CD8-positive, alpha-beta memory T cell (primary cell): ENCODE measurements around the gene CRISPLD2. TPM values are rescaled to one million over a fixed set of nuclear protein-coding genes. Genes with fewer than 3 reads are reported as not detected.
"Not testable (repeated sequence)": the region's sequence is repeated elsewhere in the genome, so short reads cannot be mapped to it uniquely, and the experiment has no call there.

Experiments used
- CTCF ChIA-PET: fragments of 350-600 bp; sonication (Branson Sonifier 250); formaldehyde crosslinking; loops from one replicate; lab custom pipeline; 2021; ENCODE audit warnings: antibody characterized with exemption; lab: Charles Lee
- POLR2A ChIA-PET: fragments of 350-600 bp; sonication (Branson Sonifier 250); formaldehyde crosslinking; loops from one replicate; lab custom pipeline; 2021; ENCODE audit warnings: antibody characterized with exemption; lab: Charles Lee
- DNase-seq, 5 donors: peaks; one replicate each; pipeline versions ENCODE4 v3.0.0 to v3.0.0-alpha.2; 2020 to 2022; ENCODE audit warnings: mixed read lengths in 1 of 5
- H3K27ac ChIP-seq: one replicate; pipeline ENCODE4 v1.7.0; 2013; ENCODE audit warnings: low read depth, mild to moderate bottlenecking, low read length, moderate library complexity
- H3K27me3 ChIP-seq: 2 replicates; pipeline ENCODE4 v1.7.0; 2013; ENCODE audit warnings: low read length, mild to moderate bottlenecking; ENCODE audit not compliant: insufficient read depth, poor library complexity, severe bottlenecking
- H3K36me3 ChIP-seq: 2 replicates; pipeline ENCODE4 v1.7.0; 2013; ENCODE audit warnings: mild to moderate bottlenecking, low read length, moderate library complexity; ENCODE audit not compliant: insufficient read depth
- H3K4me1 ChIP-seq: 2 replicates; pipeline ENCODE4 v1.7.0; 2013; ENCODE audit warnings: mild to moderate bottlenecking, low read length, moderate library complexity; ENCODE audit not compliant: insufficient read depth
- H3K4me3 ChIP-seq: 2 replicates; pipeline ENCODE4 v1.7.0; 2013; ENCODE audit warnings: mild to moderate bottlenecking, low read length
- H3K9me3 ChIP-seq: 2 replicates; pipeline ENCODE4 v1.7.0; 2013; ENCODE audit warnings: mild to moderate bottlenecking, low read length
- H3K27ac Mint-ChIP-seq, 8 donors: one replicate each; pipeline ENCODE4 v1.8.0; 2020 to 2021; ENCODE audit warnings: mixed read lengths in 8 of 8, mild to moderate bottlenecking in 6 of 8, inconsistent platforms in 3 of 8, moderate library complexity in 3 of 8
- H3K27me3 Mint-ChIP-seq, 2 donors: one replicate each; pipeline ENCODE4 v1.8.0; 2020 to 2021; ENCODE audit warnings: mixed read lengths in 2 of 2, mild to moderate bottlenecking in 1 of 2, moderate library complexity in 1 of 2
- H3K36me3 Mint-ChIP-seq, 3 donors: one replicate each; pipeline ENCODE4 v1.8.0; 2020 to 2021; ENCODE audit warnings: mixed read lengths in 3 of 3, inconsistent platforms in 1 of 3, mild to moderate bottlenecking in 1 of 3
- H3K4me1 Mint-ChIP-seq, 3 donors: one replicate each; pipeline ENCODE4 v1.8.0; 2020 to 2021; ENCODE audit warnings: mixed read lengths in 3 of 3, inconsistent platforms in 1 of 3, mild to moderate bottlenecking in 1 of 3
- H3K4me3 Mint-ChIP-seq, 7 donors: one replicate each; pipeline ENCODE4 v1.8.0; 2020 to 2021; ENCODE audit warnings: mixed read lengths in 7 of 7, mild to moderate bottlenecking in 6 of 7, moderate library complexity in 4 of 7, inconsistent platforms in 2 of 7
- H3K9me3 Mint-ChIP-seq, 5 donors: one replicate each; pipeline ENCODE4 v1.8.0; 2020 to 2022; ENCODE audit warnings: mixed read lengths in 5 of 5, mild to moderate bottlenecking in 3 of 5, moderate library complexity in 2 of 5, inconsistent platforms in 1 of 5
- polyA plus RNA-seq: library from polyadenylated mRNA; unstranded; fragments of 300-500 nt; fragmentation: Illumina TruSeq; gene quantifications from one replicate; pipeline ENCODE4 v1.2.3, GENCODE V29; 2021
- total RNA-seq, 2 experiments: library from RNA; stranded (reverse); gene quantifications; one replicate each; pipeline ENCODE4 v1.2.3, GENCODE V29; 2021

Gene CRISPLD2
- total and polyA plus RNA-seq, 3 experiments from 2014 or later = 0.04 to 0.05 TPM; not detected in 1

DNA sequence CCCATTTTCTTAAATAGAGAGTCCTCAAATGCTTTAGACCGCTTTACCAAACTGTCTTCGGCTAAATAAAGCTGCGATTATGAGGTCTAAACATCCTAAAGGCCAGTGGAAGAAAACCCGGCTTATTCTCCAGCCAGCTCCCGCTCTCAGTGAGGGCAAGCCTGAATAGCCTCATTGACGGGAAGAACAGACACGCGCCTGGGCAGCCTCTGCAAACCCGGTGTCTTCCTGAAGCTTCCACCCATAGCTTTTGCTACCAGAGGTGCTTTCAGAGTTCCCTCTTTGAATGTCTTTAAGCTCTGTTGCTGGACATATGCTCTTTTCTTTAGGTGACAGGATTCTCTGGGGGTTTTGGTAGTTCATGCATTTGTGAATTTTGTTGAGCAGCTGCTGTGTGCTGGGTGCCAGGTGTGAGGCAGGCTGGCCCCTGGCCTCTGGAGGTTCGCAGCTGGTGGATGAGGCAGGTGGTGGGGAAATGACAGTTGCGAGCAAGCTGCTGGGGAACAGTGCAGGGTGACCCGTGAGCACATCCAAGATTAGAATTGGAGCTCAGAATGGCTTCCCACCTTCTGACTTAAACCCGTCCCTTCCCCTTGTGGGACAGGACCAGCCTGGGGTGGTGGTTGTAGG is 44.7 kb downstream of the CRISPLD2 start:
- H3K27ac ChIP-seq = no peak overlapping the region
- no peak overlapping the region for H3K27ac Mint-ChIP-seq
- peaks cover 31 to 33% of the 10 kb centered on the region in 2 donors for H3K27me3 Mint-ChIP-seq

DNA sequence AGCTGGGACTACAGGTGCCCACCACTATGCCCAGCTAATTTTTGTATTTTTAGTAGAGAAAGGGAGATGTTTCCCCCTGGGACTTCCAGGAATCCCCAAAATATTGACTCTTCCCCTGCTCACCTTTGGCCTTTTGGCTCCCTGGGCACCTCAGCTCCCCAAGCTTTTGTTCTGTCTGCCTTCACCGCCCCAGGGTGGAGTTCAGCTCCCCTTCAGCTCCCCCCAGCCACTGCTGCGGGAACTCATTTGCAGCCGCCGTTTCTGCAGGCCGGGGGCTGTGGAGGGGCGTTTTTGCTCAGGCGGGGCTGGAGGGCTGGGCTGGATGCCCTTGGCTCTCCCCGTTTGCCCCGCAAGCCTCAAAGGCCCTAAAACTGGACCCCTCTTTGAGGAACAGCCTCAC is 47.9 kb downstream of the CRISPLD2 start:
- DNase-seq = no peak
- Mint-ChIP-seq H3K27ac (no peak overlapping the region), H3K36me3 (no peaks in the 10 kb centered on the region), H3K27me3 (peaks cover 24 to 27% of the 10 kb centered on the region in 2 donors), H3K4me3 (no peak overlapping the region), H3K4me1 (no peaks in the 10 kb centered on the region), H3K9me3 (no peaks in the 10 kb centered on the region)
- POLR2A ChIA-PET = no interaction called here
- Histone ChIP-seq H3K27me3 (no peaks in the 10 kb centered on the region), H3K9me3 (no peaks in the 10 kb centered on the region), H3K36me3 (no peaks in the 10 kb centered on the region), H3K27ac (no peak overlapping the region), H3K4me1 (no peaks in the 10 kb centered on the region), H3K4me3 (no peak overlapping the region)
- CTCF ChIA-PET = no interaction called here

More for the DNA sequence above, 44.7 kb downstream of the CRISPLD2 start:
- H3K9me3 ChIP-seq = no peaks in the 10 kb centered on the region
- DNase-seq = no peak
- ChIA-PET POLR2A (no interaction called here), CTCF (no interaction called here)
- Mint-ChIP-seq H3K9me3 (peaks cover 2 to 12% (median 7%) of the 10 kb centered on the region in 5 donors), H3K36me3 (peaks cover 0 to 3% (median 0%) of the 10 kb centered on the region in 3 donors), H3K4me3 (no peak overlapping the region), H3K4me1 (no peaks in the 10 kb centered on the region)
- no peaks in the 10 kb centered on the region for H3K36me3 ChIP-seq
- no peak overlapping the region for H3K4me3 ChIP-seq
- no peaks in the 10 kb centered on the region for H3K4me1 ChIP-seq
- no peaks in the 10 kb centered on the region for H3K27me3 ChIP-seq

DNA sequence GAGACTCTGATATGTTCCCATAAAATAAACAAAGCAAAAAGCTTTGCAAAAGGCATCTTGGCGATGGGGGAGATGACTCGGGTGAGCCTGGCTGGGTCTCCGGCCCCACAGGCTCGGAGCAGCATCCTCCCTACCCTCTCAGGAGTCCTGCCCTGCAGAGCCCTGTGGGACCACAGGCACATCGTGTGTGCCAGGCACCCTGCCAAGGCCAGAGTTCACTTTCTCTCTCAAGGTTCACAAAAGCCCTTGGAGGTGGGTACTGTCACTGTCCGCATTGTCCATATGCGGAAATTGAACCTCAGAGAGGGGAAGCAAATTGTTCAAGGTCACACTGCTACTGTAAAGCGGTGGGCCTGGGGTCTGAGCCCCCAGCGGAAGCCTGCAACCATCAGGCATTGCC is 48.5 kb downstream of the CRISPLD2 start:
- ChIA-PET CTCF (no interaction called here), POLR2A (no interaction called here)
- no peaks in the 10 kb centered on the region for H3K9me3 Mint-ChIP-seq
- no peaks in the 10 kb centered on the region for H3K4me1 Mint-ChIP-seq
- DNase-seq = no peak
- H3K27me3 Mint-ChIP-seq = peaks cover 24 to 27% of the 10 kb centered on the region in 2 donors
- H3K27ac ChIP-seq = no peak overlapping the region
- no peaks in the 10 kb centered on the region for H3K36me3 Mint-ChIP-seq
- no peak overlapping the region for H3K4me3 ChIP-seq
- H3K36me3 ChIP-seq = no peaks in the 10 kb centered on the region
- H3K27me3 ChIP-seq = no peaks in the 10 kb centered on the region
- no peaks in the 10 kb centered on the region for H3K4me1 ChIP-seq
- no peak overlapping the region for H3K4me3 Mint-ChIP-seq
- no peaks in the 10 kb centered on the region for H3K9me3 ChIP-seq
- no peak overlapping the region for H3K27ac Mint-ChIP-seq

DNA sequence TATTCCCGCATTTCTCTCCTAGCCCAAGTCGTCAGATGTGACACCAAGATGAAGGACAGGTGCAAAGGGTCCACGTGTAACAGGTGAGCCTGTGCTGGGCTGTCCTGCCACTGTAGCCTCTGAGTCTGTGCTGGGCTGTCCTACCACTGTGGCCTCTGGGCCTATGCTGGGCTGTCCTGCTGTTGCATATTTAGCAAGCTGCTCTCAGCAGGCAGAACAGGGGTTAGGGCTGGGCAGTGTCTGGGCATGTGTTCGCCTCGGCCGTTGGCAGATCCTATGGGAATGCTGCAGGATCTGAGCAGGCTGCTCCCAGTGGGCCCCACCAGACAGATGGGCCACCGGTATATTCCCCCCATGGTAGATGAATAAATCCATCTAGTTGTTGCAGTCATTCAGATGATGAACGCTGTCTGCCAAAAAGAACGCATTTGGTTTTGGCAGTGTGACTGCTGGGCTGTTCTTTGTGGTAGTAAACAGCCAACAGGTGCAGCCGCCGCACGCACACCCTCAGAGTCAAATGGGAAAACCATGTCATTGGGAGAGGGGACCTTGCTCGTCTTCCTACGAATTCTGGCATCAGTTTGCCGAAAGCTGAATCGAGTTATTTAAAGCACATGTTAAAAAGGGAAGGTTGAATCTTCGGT is 49.2 kb downstream of the CRISPLD2 start:
- H3K9me3 ChIP-seq = no peaks in the 10 kb centered on the region
- H3K36me3 ChIP-seq = no peaks in the 10 kb centered on the region
- Mint-ChIP-seq H3K4me3 (no peak overlapping the region), H3K36me3 (no peaks in the 10 kb centered on the region), H3K27me3 (peaks cover 21 to 26% of the 10 kb centered on the region in 2 donors), H3K27ac (peak overlapping the region in 1 of 8 donors; percentile 40), H3K9me3 (no peaks in the 10 kb centered on the region), H3K4me1 (no peaks in the 10 kb centered on the region)
- no peak for DNase-seq
- H3K4me1 ChIP-seq = no peaks in the 10 kb centered on the region
- H3K4me3 ChIP-seq = no peak overlapping the region
- POLR2A ChIA-PET = no interaction called here
- H3K27ac ChIP-seq = no peak overlapping the region
- CTCF ChIA-PET = no interaction called here
- H3K27me3 ChIP-seq = no peaks in the 10 kb centered on the region

DNA sequence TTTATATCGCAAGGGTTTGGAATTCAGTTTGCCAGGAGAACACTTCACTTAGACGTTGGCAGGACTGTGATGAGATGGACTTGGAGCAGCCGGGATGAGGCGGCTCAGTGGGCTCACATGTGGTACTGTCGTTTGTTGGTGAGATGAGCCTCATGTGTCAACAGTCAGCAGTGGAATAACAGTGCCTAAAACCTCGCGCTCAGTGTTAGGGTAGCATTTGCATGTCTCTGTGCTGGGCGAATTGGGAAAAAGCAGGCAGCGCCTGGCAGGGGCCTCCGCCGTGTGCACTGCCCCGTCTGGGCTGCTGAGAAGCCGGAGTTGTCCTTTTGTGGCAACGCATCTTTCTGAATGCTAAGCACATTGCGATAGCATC is 49.7 kb downstream of the CRISPLD2 start:
- Histone ChIP-seq H3K4me1 (no peaks in the 10 kb centered on the region), H3K36me3 (no peaks in the 10 kb centered on the region), H3K4me3 (no peak overlapping the region), H3K9me3 (no peaks in the 10 kb centered on the region), H3K27me3 (no peaks in the 10 kb centered on the region), H3K27ac (no peak overlapping the region)
- ChIA-PET POLR2A (no interaction called here), CTCF (no interaction called here)
- H3K27ac Mint-ChIP-seq = peak overlapping the region in 1 of 8 donors; percentile 40
- H3K27me3 Mint-ChIP-seq = peaks cover 21% of the 10 kb centered on the region in 2 donors
- DNase-seq = no peak
- no peaks in the 10 kb centered on the region for H3K36me3 Mint-ChIP-seq
- H3K4me3 Mint-ChIP-seq = no peak overlapping the region
- H3K4me1 Mint-ChIP-seq = no peaks in the 10 kb centered on the region
- no peaks in the 10 kb centered on the region for H3K9me3 Mint-ChIP-seq

DNA sequence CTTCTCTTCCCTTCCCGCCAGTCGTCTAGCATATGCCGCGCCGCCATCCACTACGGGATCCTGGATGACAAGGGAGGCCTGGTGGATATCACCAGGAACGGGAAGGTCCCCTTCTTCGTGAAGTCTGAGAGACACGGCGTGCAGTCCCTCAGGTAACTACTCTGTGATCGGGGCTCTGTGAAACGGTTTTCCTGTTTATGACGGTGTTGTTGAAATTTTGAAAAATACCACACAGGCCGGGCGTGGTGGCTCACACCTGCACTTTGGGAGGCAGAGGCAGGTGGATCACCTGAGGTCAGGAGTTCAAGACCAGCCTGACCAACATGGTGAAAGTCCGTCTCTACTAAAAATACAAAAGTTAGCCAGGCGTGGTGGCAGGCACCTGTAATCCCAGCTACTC is 53.2 kb downstream of the CRISPLD2 start:
- H3K4me1 ChIP-seq, H3K27me3 Mint-ChIP-seq, H3K27ac ChIP-seq, H3K9me3 ChIP-seq, CTCF ChIA-PET, H3K27ac Mint-ChIP-seq, H3K9me3 Mint-ChIP-seq, H3K4me1 Mint-ChIP-seq, H3K4me3 ChIP-seq, DNase-seq, H3K27me3 ChIP-seq, H3K36me3 ChIP-seq, H3K36me3 Mint-ChIP-seq: not testable (repeated sequence)
- peak overlapping the region in 1 of 7 donors; percentile 7 for H3K4me3 Mint-ChIP-seq
- POLR2A ChIA-PET = interaction anchor here (0.7 kb wide), 1 partner anchor 8 kb away, joined by 3 read pairs; no protein-coding TSS in a partner anchor

DNA sequence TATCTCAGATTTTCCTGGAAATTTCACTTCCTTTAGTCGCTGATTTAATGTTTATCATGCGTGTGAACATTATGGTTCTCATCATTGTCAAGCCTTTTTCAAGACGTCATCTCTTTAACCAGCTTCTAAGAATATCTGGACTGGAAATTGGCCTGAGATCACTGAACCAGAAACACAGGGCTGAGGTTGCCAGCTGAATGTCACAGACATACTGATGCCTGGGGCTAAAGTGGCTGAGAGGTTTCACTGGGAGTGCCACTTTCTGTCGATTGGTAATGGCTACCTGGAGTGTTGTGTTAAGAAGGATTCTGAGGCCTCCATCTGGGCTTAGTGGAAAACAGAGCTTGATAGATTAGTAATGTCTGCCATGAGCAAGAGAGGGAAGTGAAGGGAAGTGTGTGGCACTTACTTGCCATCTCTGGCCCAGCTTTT is 54.2 kb downstream of the CRISPLD2 start:
- H3K4me1 ChIP-seq = no peaks in the 10 kb centered on the region
- POLR2A ChIA-PET = no interaction called here
- Mint-ChIP-seq H3K4me1 (no peaks in the 10 kb centered on the region), H3K9me3 (no peaks in the 10 kb centered on the region), H3K36me3 (no peaks in the 10 kb centered on the region), H3K27ac (no peak overlapping the region), H3K27me3 (peaks cover 0 to 5% of the 10 kb centered on the region in 2 donors), H3K4me3 (no peak overlapping the region)
- CTCF ChIA-PET = interaction anchor here (0.9 kb wide), 1 partner anchor 36 kb away, joined by 3 read pairs; no protein-coding TSS in a partner anchor
- H3K27me3 ChIP-seq = no peaks in the 10 kb centered on the region
- H3K4me3 ChIP-seq = no peak overlapping the region
- no peaks in the 10 kb centered on the region for H3K9me3 ChIP-seq
- H3K27ac ChIP-seq = no peak overlapping the region
- DNase-seq = no peak
- H3K36me3 ChIP-seq = no peaks in the 10 kb centered on the region

DNA sequence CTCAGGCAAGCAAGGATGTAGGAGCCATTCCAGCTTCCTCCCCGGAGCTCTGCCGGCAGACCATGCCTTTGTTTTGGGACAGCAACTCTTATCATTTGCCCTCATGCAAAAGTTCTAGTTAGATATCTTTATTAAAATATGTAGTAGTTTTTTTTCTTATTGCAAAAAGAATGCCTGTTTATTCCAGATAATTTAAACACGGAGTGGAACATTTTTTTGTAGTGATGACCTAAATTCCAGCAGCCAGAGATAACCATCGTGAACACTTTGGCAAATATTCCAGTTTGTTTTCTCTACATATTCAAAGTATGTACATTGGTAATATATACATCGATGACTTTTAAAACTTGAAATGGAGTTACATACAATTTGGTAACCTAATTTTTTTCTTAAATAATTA is 54.8 kb downstream of the CRISPLD2 start:
- no peaks in the 10 kb centered on the region for H3K4me1 ChIP-seq
- H3K27me3 ChIP-seq = no peaks in the 10 kb centered on the region
- Mint-ChIP-seq H3K9me3 (no peaks in the 10 kb centered on the region), H3K27me3 (peaks cover under 1 to 6% of the 10 kb centered on the region in 2 donors), H3K27ac (no peak overlapping the region), H3K4me1 (no peaks in the 10 kb centered on the region), H3K36me3 (no peaks in the 10 kb centered on the region), H3K4me3 (no peak overlapping the region)
- no peak for DNase-seq
- H3K4me3 ChIP-seq = no peak overlapping the region
- H3K36me3 ChIP-seq = no peaks in the 10 kb centered on the region
- H3K27ac ChIP-seq = no peak overlapping the region
- H3K9me3 ChIP-seq = no peaks in the 10 kb centered on the region
- POLR2A ChIA-PET = no interaction called here
- CTCF ChIA-PET = interaction anchor here (0.9 kb wide), 1 partner anchor 35 kb away, joined by 3 read pairs; no protein-coding TSS in a partner anchor
